WI38 (cell line): ENCODE data around the gene MACO1.

Experiments
- H3K4me3 ChIP-seq: 2 replicates; pipeline ENCODE4 v1.5.1; 2011; ENCODE audit warnings: low read depth, mild to moderate bottlenecking, control low read depth, low read length
- CTCF ChIP-seq: IDR thresholded peaks from 2 replicates; pipeline ENCODE4 v1.5.1; 2012; ENCODE audit warnings: low read depth, mild to moderate bottlenecking, control low read depth, low read length

The MACO1 gene

GRCh38 chr1:25469177-25469576 lies 38.5 kb downstream of the MACO1 start:
- no peak for TF ChIP-seq CTCF
- no peak overlapping the region for H3K4me3 ChIP-seq

GRCh38 chr1:25472471-25472870 lies 41.8 kb downstream of the MACO1 start:
- TF ChIP-seq CTCF = no peak
- H3K4me3 ChIP-seq = no peak overlapping the region

- no peak for TF ChIP-seq CTCF
Observed at GRCh38 chr1:25473653-25474225, 43.0 kb downstream of the MACO1 start.

GRCh38 chr1:25474439-25475047 lies 43.8 kb downstream of the MACO1 start:
- TF ChIP-seq CTCF = no peak

More at GRCh38 chr1:25473653-25474225, 43.0 kb downstream of the MACO1 start:
- no peak overlapping the region for H3K4me3 ChIP-seq

GRCh38 chr1:25476186-25477097 lies 45.7 kb downstream of the MACO1 start:
- no peak overlapping the region for H3K4me3 ChIP-seq
- TF ChIP-seq CTCF = no peak

More at GRCh38 chr1:25474439-25475047, 43.8 kb downstream of the MACO1 start:
- H3K4me3 ChIP-seq = no peak overlapping the region

- H3K4me3 ChIP-seq = no peak overlapping the region
- no peak for TF ChIP-seq CTCF
Observed at GRCh38 chr1:25477448-25478034, 46.8 kb downstream of the MACO1 start.
